Neutrophil (primary cell): ENCODE data around the gene TRIM26.
"Not testable (repeated sequence)": the region's sequence is repeated elsewhere in the genome, so short reads cannot be mapped to it uniquely, and the experiment has no call there.

Experiments used
- H3K27ac ChIP-seq: fragments of 200-600 bp; sonication (generic); 2 replicates; pipeline ENCODE4 v1.5.1; 2016; ENCODE audit warnings: mild to moderate bottlenecking, moderate library complexity
- H3K27me3 ChIP-seq: fragments of 200-600 bp; sonication (generic); 2 replicates; pipeline ENCODE4 v1.6.0; 2016; ENCODE audit warnings: mild to moderate bottlenecking
- H3K36me3 ChIP-seq: fragments of 200-600 bp; sonication (generic); 2 replicates; pipeline ENCODE4 v1.5.1; 2017
- H3K4me1 ChIP-seq, 2 experiments: fragments of 200-600 bp in 1 of 2; sonication (generic) in 1 of 2; 1 replicate in 1 of 2; 2 replicates in 1 of 2; pipeline versions ENCODE4 v1.5.1 to v1.6.1; 2013 to 2016; ENCODE audit warnings: low read depth in 1 of 2, low read length in 1 of 2, mild to moderate bottlenecking in 1 of 2, moderate library complexity in 1 of 2; ENCODE audit not compliant: control insufficient read depth in 1 of 2, insufficient read depth in 1 of 2
- H3K4me3 ChIP-seq, 2 experiments: fragments of 200-600 bp in 1 of 2; sonication (generic) in 1 of 2; 1 replicate in 1 of 2; 2 replicates in 1 of 2; pipeline ENCODE4 v1.5.1; 2013 to 2016; ENCODE audit warnings: low read depth in 1 of 2, low read length in 1 of 2, mild to moderate bottlenecking in 1 of 2, moderate library complexity in 1 of 2
- H3K9me3 ChIP-seq: fragments of 200-600 bp; sonication (generic); 2 replicates; pipeline ENCODE4 v1.5.1; 2016
- CTCF ChIP-seq: fragments of 200-600 bp; sonication (generic); IDR thresholded peaks from 2 replicates; pipeline ENCODE4 v1.5.1; 2016; ENCODE audit warnings: antibody characterized with exemption

Gene TRIM26

GRCh38 chr6:30143780-30144179, 69.4 kb downstream of the TRIM26 start:
- no peak overlapping the region for H3K27ac ChIP-seq
- H3K36me3 ChIP-seq, result no peaks in the 10 kb centered on the region
- no peak overlapping the region for H3K4me3 ChIP-seq
- no peaks in the 10 kb centered on the region for H3K9me3 ChIP-seq
- no peaks in the 10 kb centered on the region for H3K4me1 ChIP-seq
- no peak for TF ChIP-seq CTCF
- H3K27me3 ChIP-seq, result peaks cover 63% of the 10 kb centered on the region

- Histone ChIP-seq H3K4me1 (no peaks in the 10 kb centered on the region), H3K9me3 (no peaks in the 10 kb centered on the region), H3K27me3 (peaks cover 74% of the 10 kb centered on the region), H3K4me3 (no peak overlapping the region), H3K36me3 (no peaks in the 10 kb centered on the region), H3K27ac (no peak overlapping the region)
- TF ChIP-seq CTCF, result no peak
These were observed 70.5 kb downstream of the TRIM26 start for GRCh38 chr6:30142665-30143064.

GRCh38 chr6:30140240-30140639, 73.0 kb downstream of the TRIM26 start:
- not testable (repeated sequence) for H3K4me1 ChIP-seq, H3K36me3 ChIP-seq, H3K9me3 ChIP-seq, H3K27ac ChIP-seq, H3K4me3 ChIP-seq
- H3K27me3 ChIP-seq, result peaks cover 92% of the 10 kb centered on the region

GRCh38 chr6:30136570-30137286, 76.5 kb downstream of the TRIM26 start:
- H3K27me3 ChIP-seq, result peaks cover 91% of the 10 kb centered on the region
- H3K4me3 ChIP-seq, result no peak overlapping the region
- H3K4me1 ChIP-seq, result no peaks in the 10 kb centered on the region
- no peak for TF ChIP-seq CTCF
- H3K27ac ChIP-seq, result no peak overlapping the region
- no peaks in the 10 kb centered on the region for H3K36me3 ChIP-seq
- H3K9me3 ChIP-seq, result no peaks in the 10 kb centered on the region

- peaks cover 3 to 4% of the 10 kb centered on the region in 2 experiments for H3K4me1 ChIP-seq
- no peak for TF ChIP-seq CTCF
- peaks cover 91% of the 10 kb centered on the region for H3K27me3 ChIP-seq
- H3K9me3 ChIP-seq, result no peaks in the 10 kb centered on the region
- H3K36me3 ChIP-seq, result no peaks in the 10 kb centered on the region
- no peak within 1 kb of the TSS for H3K4me3 ChIP-seq
- H3K27ac ChIP-seq, result no peak within 1 kb of the TSS
These were observed 77.4 kb downstream of the TRIM26 start, which contains the start of gene TRIM40 for GRCh38 chr6:30135757-30136156. TSS of gene TRIM40 (plus strand) at chr6:30136140. CDS start at chr6:30137037, 897 bp downstream.

GRCh38 chr6:30135147-30135546, 78.1 kb downstream of the TRIM26 start:
- no peaks in the 10 kb centered on the region for H3K36me3 ChIP-seq
- H3K4me3 ChIP-seq, result no peak overlapping the region
- H3K4me1 ChIP-seq, result peaks cover 9 to 10% of the 10 kb centered on the region in 2 experiments
- H3K27me3 ChIP-seq, result peaks cover 93% of the 10 kb centered on the region
- no peak for TF ChIP-seq CTCF
- no peak overlapping the region for H3K27ac ChIP-seq
- H3K9me3 ChIP-seq, result no peaks in the 10 kb centered on the region
